RPMI8226 (cell line): ENCODE results near the gene SPDEF.

Source experiments
- DNase-seq: peaks from one replicate; pipeline ENCODE4 v3.0.0-alpha.2; 2015

SPDEF gene

DNA sequence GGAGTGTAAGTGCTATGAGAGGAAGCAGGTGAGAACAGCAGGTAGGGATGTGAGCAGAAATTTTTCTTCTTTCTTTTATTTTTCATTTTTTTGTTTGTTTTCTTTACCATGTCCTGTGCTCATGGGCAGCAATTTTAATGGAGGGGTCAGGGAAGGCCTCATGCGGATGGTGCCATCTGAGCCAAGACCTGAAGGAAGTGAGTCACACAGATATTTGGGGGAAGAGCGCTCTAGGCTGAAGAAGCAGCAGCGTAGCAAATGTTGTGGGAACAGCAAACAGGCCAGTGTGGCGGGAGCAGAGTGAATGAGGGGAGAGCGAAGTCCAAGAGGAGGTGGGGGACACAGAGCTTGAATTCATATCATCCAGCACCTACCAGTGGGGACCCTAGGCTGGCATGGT lies 12.7 kb downstream of the SPDEF start:
- DNase-seq, result no peak

DNA sequence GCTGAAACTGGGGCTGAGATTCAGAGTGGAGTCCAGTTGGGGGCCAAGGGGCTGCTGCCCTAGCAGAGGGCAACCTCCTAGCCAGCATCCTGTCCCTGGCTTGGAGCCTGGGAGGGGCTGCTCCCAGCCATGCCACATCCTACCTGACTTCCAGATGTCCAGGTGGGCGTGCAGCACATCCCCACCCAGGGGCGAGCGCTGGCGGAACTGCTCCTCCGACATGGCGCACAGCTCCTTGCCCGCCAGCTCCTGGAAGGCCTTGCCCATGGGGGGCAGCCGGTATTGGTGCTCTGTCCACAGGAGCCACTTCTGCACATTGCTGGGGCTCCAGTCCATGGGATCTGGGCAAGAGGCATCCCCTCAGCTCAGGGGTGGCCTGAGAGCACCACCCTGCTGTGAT lies 15.3 kb downstream of the SPDEF start:
- no peak for DNase-seq

DNA sequence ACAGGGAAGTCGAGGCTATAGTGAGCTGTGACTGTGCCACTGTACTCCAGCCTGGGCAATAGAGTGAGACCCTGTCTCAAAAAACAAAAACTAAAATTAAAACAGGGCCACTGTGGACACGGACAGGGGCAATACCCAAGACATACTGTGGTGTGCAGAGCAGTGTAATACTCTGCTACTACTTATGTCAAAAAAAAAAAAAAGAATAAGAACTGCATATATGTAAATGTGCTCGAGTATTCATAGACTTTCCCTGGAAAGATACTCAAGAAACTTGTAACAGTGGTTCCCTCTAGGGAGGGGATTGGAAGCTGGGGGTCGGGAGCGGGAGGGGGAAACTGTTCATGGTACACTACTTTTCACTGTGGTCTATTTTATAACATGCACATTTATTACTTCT lies 15.9 kb downstream of the SPDEF start:
- no peak for DNase-seq

DNA sequence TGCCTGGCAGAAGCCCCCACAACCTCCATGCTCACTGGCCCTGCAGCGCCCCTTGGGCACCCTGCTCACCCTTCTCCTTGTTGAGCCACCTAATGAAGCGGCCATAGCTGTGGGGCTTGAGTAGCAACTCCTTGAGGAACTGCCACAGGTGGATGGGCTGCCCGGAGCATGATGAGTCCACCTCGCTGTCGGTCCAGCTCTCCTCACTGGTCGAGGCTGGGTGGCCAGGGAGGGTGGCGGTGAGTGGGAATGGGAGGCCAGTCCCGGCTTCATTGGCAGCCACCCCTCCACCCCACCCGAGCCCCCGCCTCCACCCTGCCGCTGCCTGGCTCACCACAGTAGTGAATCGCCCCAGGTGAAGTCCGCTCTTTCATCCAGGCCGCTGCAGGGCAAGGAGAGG lies 16.9 kb downstream of the SPDEF start:
- DNase-seq, result no peak

DNA sequence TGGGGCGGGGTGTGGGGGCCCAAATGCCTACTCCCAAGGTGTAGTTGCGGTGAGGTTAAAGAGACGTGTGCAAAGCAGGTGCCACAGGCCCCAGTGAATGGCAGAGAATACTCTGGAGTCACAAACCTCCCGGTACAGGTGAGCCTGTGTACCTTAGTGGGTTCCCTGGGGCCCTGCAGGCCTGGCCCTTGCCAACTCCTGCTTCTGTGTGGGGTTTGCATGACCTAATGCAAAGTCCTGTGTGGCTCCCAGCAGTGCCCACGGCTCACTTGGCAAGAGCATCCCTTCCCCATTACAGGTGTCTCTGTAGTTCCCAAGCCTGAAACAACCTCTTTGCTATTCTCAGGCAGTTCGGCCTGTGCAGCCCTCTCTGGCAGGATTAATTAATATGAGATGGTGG lies 17.5 kb downstream of the SPDEF start:
- DNase-seq, result no peak

DNA sequence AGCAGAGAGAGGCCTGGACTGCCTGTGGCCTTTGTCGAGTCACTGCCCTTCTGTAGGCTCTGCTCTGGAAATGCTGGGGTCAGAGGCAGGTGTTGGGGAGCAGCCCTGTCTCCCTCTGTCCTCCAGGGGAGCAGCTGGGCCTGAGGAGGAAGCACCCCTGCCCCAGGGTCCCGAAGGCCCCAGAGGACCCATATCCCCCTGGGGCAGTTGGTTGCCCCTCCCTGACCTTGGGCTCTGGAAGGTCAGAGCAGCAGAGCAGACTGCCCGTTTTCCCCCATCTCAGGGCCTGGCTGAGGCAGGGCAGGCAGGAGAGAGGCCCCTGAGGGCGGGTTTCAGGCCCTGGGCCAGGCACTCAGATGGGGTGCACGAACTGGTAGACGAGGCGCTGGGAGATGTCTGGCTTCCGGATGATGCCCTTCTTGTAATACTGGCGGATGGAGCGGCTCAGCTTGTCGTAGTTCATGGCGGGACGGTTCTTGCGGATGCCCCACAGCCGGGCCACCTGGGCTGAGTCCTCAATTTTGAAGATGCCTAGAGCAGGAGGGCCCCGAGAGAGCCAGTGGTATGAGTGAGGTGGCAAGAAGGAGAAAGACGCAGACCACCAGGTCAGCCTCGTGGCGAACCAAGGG lies 18.1 kb downstream of the SPDEF start:
- DNase-seq, result no peak

DNA sequence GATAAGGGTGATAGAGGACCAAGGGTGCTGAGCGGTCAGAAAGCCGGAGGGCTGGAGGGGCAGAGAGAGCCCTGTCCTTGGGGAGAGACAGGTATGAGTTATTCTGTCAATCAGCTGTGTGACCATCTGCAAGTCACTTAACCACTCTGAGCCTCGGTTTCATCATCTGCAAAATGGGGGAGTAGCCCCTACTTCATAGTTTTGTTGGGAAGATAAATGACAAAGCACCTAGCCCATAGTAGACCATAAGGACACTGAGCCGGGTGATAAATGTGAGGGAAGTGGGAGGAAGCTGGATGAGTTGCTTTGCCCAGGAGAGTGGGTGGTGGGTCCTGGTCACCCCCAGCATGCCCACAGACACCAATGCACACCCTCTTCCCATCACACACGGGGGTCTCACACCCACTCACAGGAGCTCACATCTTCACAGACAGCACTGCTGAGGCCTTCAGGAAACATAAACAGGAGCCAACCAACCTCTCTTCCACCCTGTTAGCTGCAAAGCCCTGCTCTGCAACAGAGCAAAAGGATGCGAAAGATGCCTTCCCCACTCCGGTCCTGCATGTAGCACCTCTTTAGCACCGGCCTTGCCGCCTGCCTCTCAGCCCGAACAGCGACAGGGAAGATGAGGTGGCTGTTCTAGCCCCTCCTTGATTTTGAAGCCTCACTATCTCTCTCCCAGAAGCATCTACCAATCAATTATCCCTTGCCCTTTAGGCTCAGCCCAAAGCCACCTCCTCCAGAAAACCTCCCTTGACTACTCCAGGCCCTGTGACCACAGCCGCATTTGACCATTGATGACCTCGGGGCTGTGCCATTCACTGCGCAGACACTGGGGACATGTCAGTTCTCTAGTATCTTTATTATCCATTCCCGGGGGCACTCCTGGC lies 18.9 kb downstream of the SPDEF start:
- no peak for DNase-seq

DNA sequence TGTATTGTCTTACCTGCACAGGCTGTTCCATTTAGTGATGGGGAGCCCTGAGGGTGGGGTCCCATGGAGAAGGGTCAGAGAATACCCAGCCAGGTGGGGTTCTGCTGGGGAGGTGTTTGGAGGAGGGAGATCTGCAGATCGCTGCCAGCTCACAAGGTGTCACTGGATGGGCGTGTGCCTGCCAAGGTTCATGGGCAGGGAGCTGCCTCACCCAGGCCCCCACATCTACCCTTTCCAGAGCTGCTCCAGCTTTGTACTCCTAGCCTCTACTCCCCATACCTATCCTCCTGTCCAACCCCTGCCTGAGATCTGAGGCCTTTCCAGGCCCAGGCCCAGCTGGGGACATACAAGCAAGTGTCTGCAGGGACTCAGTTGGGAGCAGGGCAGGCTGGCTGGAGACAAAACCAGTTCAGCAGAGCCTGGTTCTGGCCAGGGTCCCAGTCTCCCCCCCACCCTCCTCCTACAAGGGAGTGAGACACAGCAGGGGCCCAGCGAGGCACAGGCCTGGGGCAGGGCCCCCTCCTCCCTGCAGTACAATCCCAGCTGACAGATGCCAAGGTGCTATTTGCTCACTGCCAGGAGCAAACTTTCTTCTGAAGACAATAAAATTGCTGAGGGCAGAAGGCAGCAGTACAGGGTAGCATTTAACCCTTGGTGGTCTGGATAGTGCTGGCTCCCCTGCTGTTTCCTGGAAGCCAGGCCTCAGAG lies 19.7 kb downstream of the SPDEF start:
- DNase-seq, result no peak

DNA sequence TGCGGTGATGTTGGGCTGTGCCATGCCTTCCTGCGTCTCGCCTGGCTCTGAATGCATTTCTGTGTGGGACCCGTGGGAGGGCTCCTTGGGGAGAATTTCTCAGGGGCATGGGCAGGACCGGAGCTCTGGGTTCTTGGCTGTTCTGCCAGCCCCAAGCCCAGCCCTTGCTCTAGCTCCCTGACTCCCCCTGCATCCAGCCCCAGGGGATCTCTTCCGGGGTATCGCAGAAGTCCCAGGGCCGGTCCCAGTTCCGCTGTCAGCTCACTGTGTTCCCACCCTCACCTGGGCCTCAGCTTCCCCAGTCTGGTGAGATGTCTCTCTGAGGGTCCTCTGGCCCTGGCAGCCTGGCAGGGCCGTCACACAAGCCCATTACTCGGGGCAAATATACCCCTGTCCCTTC lies 20.5 kb downstream of the SPDEF start:
- no peak for DNase-seq

DNA sequence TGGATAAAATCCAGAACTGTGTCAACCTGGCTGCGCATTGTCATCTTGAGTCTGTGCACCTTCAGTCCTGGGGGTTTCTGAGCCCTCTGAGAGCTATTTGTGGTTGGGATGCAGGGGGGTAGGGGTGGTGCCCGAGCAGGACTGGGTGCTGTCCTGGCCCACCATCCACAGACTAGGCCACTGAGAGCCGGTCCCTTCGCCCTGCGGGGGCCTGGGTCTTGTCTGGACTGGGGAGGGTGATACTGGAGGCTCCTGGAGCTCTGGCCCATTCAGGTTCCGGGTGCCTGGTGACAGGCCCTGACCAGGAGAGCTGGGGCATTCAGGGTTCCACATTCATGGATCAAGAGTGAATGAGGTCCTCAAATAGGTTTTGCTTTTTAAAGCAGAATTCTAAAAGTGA lies 20.9 kb downstream of the SPDEF start:
- no peak for DNase-seq

DNA sequence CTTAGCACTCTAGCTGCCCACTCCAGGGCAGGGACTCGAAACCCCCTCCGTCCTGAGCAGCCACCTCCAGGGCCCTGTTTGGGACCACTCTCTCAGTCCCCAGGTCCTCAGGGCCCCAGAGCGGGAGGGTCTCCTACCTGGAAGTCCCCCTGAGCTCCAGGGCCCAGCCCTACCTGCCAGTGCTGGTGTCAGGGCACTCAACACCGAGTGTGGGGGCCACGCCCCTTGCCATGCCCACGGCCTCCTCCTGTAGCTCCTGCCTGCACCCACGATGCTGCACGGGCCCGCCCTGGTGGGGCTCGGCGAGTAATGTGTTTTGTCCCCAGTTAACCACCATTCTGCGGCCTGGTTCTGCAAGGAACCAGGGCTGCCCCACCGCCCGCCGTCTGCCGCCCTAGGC lies 21.5 kb downstream of the SPDEF start:
- DNase-seq, result no peak

DNA sequence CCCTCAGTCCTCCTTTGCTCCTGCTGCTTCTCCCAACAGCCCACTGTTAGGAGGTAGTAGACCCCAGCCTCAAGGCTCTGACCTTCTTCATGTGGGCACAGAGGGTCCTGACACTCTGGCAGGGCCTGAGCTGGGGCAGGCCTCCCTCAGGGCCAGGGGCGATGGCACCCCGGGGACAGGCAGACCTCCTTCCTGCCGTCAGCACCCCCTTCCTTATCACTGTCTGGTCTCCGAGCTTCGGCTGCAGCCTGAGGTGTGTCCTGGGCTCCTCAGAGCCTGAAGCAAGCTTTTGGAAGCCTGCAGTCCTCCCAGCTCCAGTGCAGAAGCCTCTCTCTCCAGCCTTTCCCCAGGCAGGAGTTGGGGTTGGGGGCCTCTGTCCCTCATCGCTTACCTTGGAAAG lies 22.0 kb downstream of the SPDEF start:
- DNase-seq, result no peak

DNA sequence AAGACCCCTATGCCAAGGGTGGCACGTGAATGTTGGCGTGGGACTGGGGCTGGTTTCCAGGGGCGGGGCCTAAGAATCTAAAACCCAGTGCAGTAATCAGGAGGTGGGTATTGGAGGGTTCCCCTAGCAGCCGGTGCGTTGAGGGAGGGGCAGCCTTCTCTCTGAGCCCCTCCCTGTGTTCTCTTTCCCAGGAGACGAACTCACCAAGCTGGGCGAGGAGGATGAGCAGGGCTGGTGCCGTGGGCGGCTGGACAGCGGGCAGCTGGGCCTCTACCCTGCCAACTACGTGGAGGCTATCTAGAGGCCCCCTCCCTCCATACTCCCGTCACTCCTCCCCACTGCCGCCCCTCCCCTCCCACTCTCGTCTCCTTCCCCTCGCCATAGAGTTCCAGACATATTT lies 23.9 kb downstream of the SPDEF start:
- no peak for DNase-seq

DNA sequence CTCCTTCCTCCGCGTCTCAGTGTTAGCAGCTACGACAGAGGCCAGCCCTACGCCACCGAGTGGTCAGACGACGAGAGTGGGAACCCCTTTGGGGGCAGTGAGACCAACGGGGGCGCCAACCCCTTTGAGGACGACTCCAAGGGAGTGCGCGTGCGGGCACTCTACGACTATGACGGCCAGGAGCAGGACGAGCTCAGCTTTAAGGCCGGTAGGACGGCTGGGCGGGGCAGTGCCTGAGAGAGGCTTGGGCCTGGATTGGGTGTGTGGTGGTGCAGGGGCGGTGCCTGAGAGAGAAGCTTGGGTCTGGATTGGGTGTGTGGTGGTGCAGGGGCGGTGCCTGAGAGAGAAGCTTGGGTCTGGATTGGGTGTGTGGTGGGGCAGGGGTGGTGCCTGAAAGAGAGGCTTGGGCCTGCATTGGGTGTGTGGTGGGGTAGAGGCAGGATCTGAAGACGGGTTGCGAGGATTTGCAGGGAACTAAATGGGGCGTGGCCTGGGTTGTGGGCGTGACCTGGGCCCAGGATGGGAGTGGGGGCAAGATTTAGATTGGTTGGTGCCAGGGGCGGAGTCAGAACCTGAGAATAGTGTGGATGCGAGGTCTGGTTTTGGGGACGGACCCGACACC lies 24.4 kb downstream of the SPDEF start:
- DNase-seq, result no peak

DNA sequence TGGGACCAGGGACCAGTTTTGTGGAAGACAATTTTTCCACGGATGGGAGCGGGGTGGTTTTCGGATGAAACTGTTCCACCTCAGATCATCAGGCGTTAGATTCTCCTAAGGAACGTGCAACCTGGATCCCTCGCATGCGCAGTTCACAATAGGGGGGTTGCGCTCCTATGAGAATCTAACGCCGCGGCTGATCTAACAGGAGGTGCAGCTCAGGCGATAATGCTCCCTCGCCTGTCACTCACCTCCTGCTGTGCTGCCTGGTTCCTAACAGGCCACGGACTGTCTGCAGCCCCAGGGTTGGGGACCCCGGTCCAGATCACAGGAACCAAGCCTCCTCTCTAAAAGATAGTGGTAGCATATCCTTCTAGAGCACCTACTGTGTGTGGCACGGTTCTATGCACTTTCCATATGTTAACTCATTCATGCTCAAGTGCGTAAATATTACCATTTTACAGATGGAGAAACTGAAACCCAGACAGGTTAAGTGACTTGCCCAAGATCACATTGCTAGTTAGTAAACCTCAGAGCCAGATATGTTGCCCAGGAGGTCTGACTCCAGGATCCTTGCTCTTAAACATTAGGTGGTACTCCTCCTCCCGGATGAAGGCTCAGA lies 25.3 kb downstream of the SPDEF start:
- DNase-seq, result no peak

DNA sequence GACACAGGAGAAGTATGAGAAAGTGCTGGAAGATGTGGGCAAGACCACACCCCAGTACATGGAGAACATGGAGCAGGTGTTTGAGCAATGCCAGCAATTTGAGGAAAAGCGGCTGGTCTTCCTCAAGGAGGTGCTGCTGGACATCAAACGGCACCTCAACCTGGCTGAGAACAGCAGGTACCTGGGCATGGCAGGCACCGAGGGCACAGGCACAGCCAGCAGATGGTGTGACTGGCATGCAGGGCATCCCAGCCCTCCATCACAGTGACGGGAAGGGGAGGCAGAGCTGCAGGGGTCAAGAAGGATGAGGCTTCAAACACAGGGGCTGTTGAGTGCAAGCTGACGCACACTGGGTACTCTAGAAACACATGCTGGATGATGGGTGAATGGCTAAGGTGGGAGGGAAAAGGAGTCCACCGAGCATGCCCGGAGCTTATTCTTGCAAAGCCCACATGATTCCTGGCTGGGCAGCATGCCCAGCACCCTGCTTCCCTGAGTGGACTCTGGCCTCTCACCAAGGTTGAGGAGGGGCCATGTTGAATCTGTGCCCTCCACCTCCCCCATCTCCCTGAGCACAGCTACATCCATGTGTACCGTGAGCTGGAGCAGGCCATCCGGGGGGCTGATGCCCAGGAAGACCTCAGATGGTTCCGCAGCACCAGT lies 26.3 kb downstream of the SPDEF start:
- no peak for DNase-seq

DNA sequence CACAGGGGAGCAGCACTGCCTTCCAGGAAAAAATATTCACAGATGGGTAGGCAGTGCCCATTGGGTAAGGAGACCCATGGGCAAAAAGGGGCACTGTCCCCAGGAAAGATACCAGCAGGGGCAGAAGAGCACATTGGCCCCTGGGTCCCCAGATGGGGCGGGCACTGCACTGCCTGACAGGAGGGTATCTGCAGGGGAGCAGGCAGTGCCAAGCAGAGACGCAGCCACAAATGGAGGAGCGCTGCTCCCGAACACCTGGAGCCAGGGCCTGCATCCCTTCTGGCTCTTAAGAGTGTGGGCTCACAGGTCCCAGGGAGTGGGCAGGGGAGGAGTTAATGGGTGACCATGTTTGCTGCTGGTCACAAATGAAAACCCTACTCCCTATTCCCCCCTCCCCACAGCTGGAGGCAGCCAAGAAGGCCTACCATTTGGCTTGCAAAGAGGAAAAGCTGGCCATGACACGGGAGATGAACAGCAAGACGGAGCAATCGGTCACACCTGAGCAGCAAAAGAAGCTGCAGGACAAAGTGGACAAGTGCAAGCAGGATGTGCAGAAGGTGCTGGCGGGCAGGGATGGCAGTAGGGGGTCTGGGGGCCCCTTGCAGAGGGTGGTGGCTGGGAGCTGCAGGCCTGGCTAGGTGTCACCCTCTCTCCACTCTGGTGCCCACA lies 27.0 kb downstream of the SPDEF start:
- no peak for DNase-seq

DNA sequence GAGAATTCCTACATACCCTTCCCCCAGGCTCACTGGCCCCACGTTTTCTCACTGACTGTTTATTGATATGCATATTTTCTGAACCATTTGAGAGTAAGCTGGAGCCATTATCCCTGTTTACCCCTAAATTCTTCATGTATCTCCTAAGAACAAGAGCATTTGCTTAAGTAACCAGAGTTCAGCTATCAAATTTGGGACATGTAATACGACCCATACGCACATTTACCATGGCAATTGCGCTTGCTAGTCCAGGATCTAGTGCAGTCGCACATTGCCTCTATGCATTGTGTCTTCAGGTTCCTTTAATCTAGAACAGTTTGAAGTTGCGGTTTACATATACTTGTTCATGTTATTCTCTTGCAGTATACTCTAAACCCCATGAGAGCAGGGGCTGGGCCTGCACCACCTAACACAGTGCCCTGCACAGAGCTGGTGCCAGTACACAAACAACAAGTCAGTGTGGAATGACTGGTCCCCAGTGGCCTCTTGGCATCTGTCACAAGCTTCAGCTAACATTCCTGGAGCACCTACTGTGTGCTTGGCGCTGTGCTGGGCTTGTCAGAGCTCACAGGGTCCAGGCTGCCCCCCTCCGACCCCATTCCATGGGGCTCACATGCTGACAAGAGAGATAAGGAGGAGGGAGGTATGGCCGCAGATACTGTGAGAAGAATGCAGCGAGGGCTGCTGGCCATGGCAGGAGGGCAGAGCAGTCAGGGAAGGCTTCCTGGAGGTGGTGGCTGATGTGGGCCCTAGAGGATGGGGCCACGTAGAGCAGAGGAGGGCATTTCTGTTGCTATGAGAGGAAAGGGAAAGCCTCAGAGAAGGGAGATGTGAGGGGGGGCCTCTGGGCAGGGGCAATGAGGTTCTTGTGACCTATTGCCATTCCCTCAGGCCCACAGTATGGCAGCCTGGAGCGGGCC lies 28.1 kb downstream of the SPDEF start:
- DNase-seq, result no peak

DNA sequence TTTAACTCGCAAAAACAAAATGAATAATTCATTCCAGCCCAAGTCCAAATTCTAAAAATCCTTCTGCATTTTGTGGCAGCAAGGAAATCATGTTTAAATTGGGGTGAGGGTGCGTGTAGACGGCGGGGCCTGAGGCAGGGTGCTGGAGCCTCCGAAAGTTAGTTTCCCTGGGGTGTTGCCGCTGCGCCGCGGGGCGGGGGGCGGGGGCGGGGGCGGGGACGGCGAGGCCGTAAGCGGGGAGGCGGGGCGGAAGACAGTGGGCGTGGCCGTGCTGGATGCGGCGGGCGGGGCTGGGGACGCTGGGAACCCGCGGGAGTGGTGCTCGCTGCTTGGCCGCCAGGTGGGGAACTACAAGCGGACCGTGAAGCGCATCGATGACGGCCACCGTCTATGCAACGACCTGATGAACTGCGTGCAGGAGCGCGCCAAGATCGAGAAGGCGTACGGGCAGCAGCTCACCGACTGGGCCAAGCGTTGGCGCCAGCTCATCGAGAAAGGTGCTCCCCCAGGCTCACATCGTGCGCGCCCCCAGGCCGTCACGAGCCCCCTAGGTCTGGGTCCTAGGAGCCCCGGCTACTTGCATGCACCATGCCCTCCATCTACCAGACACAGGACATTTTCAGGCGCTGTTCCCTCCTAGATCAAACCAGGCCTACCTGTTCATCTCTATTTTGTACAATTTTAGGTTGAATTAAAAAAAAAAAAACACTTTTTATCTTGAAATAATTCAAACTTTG lies 29.0 kb downstream of the SPDEF start:
- DNase-seq, result peak; percentile 95
